ENCODE data around the gene GRPEL2. TPM values are rescaled to one million over a fixed set of nuclear protein-coding genes. Genes with fewer than 3 reads are reported as not detected.

The GRPEL2 gene
- total and polyA plus RNA-seq, 2 experiments from 2014 or later, result 20.2 to 62.2 TPM

- no peak for TF ChIP-seq ETS1 (IDR thresholded peaks at IDR 0.05)
- TF ChIP-seq ZNF331 (CRISPR knock-in tag; IDR thresholded peaks at IDR 0.05; ENCODE audit: low read depth), result no peak
- no peak for TF ChIP-seq CREB1 (CRISPR knock-in tag; IDR thresholded peaks at IDR 0.05; ENCODE audit: low read depth)
- TF ChIP-seq JUNB (IDR thresholded peaks at IDR 0.05; ENCODE audit: unreplicated experiment), result no peak
- no peak for TF ChIP-seq EZH2phosphoT487 (IDR thresholded peaks at IDR 0.05; ENCODE audit: unreplicated experiment)
- TF ChIP-seq EZH2 (IDR thresholded peaks at IDR 0.05; ENCODE audit: low read depth, unreplicated experiment), result no peak
- TF ChIP-seq POLR2AphosphoS5 (IDR thresholded peaks at IDR 0.05; ENCODE audit: low read depth), result no peak
- TF ChIP-seq STAT1 (IDR thresholded peaks at IDR 0.05; ENCODE audit: unreplicated experiment), result no peak
These were observed 43.4 kb upstream of the GRPEL2 start (continued) for GRCh38 chr5:149301744-149302380.

GRCh38 chr5:149302641-149303040 lies 42.7 kb upstream of the GRPEL2 start:
- H3K9me2 ChIP-seq (ENCODE audit: insufficient read depth), result no peaks in the 10 kb centered on the region
- H3K36me3 Mint-ChIP-seq (ENCODE audit: low read depth), result no peaks in the 10 kb centered on the region
- ATAC-seq, result no peak
- no peak overlapping the region for H3K4me3 ChIP-seq
- no peak overlapping the region for H3K27ac ChIP-seq (ENCODE audit: low read depth)
- no peak overlapping the region for H3K4me3 Mint-ChIP-seq
- H3F3A ChIP-seq (replicated peaks; ENCODE audit: low read depth), result no peaks in the 10 kb centered on the region
- no peaks in the 10 kb centered on the region for H3K27me3 ChIP-seq (ENCODE audit: insufficient read depth)
- no peak overlapping the region for H3K4me2 ChIP-seq
- peaks cover 2% of the 10 kb centered on the region for H3K27me3 Mint-ChIP-seq (ENCODE audit: insufficient read depth, low read depth, poor library complexity)
- DNase-seq (ENCODE audit: low spot score), result no peak
- H3K9me3 Mint-ChIP-seq, result no peaks in the 10 kb centered on the region
- no peaks in the 10 kb centered on the region for H3K36me3 ChIP-seq (ENCODE audit: insufficient read depth)
- no peaks in the 10 kb centered on the region for H4K20me1 ChIP-seq (replicated peaks; ENCODE audit: insufficient read depth)
- H3K79me2 ChIP-seq (replicated peaks; ENCODE audit: insufficient read depth), result no peaks in the 10 kb centered on the region
- H3K4me1 ChIP-seq (ENCODE audit: insufficient read depth), result no peaks in the 10 kb centered on the region
- no peak overlapping the region for H2AFZ ChIP-seq
- no peak overlapping the region; the same call in 1 of the 2 replicates for H3K27ac Mint-ChIP-seq
- no peaks in the 10 kb centered on the region for H3K4me1 Mint-ChIP-seq
- TF ChIP-seq JUNB (IDR thresholded peaks at IDR 0.05; ENCODE audit: unreplicated experiment), result no peak
- TF ChIP-seq NANOG (IDR thresholded peaks at IDR 0.05; ENCODE audit: borderline replicate concordance), result no peak
- TF ChIP-seq ETS1 (IDR thresholded peaks at IDR 0.05), result no peak
- no peak for TF ChIP-seq POLR2AphosphoS5 (IDR thresholded peaks at IDR 0.05; ENCODE audit: low read depth)
- TF ChIP-seq CTCF (conservative IDR thresholded peaks at IDR 0.05; ENCODE audit: low read depth in 2 of 2), result no peak
- TF ChIP-seq ZNF331 (CRISPR knock-in tag; IDR thresholded peaks at IDR 0.05; ENCODE audit: low read depth), result no peak
- TF ChIP-seq CREB1 (CRISPR knock-in tag; IDR thresholded peaks at IDR 0.05; ENCODE audit: low read depth), result no peak
- TF ChIP-seq STAT1 (IDR thresholded peaks at IDR 0.05; ENCODE audit: unreplicated experiment), result no peak
- no peak for TF ChIP-seq EZH2 (IDR thresholded peaks at IDR 0.05; ENCODE audit: low read depth, unreplicated experiment)
- TF ChIP-seq ZNF462 (CRISPR knock-in tag; IDR thresholded peaks at IDR 0.05), result no peak
- TF ChIP-seq EZH2phosphoT487 (IDR thresholded peaks at IDR 0.05; ENCODE audit: unreplicated experiment), result no peak
- no peak for TF ChIP-seq ZNF114 (CRISPR knock-in tag; IDR thresholded peaks at IDR 0.05)
